ENCODE data around the gene GSDME.

The GSDME gene

GRCh38 chr7:24764972-24765744 lies 7.9 kb upstream of the GSDME start:
- DNase-seq (ENCODE audit: low spot score) = no peak
- in situ Hi-C loops (cut with MboI; ENCODE audit: low pct_unique_long_range_greater_than_20kb, low sequenced_read_pairs, unreplicated experiment) = no loop called here
- TF ChIP-seq, protein P1, sequence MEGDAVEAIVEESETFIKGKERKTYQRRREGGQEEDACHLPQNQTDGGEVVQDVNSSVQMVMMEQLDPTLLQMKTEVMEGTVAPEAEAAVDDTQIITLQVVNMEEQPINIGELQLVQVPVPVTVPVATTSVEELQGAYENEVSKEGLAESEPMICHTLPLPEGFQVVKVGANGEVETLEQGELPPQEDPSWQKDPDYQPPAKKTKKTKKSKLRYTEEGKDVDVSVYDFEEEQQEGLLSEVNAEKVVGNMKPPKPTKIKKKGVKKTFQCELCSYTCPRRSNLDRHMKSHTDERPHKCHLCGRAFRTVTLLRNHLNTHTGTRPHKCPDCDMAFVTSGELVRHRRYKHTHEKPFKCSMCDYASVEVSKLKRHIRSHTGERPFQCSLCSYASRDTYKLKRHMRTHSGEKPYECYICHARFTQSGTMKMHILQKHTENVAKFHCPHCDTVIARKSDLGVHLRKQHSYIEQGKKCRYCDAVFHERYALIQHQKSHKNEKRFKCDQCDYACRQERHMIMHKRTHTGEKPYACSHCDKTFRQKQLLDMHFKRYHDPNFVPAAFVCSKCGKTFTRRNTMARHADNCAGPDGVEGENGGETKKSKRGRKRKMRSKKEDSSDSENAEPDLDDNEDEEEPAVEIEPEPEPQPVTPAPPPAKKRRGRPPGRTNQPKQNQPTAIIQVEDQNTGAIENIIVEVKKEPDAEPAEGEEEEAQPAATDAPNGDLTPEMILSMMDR (IDR thresholded peaks at IDR 0.05; ENCODE audit: extremely low read depth, insufficient read depth, missing control alignments) = no peak

- in situ Hi-C loops (cut with MboI; ENCODE audit: low pct_unique_long_range_greater_than_20kb, low sequenced_read_pairs, unreplicated experiment) = no loop called here
- no peak for DNase-seq (ENCODE audit: low spot score)
- TF ChIP-seq, protein P1 (IDR thresholded peaks at IDR 0.05; ENCODE audit: extremely low read depth, insufficient read depth, missing control alignments) = no peak
Observed at GRCh38 chr7:24764011-24764410, 6.7 kb upstream of the GSDME start.

- in situ Hi-C loops (cut with MboI; ENCODE audit: low pct_unique_long_range_greater_than_20kb, low sequenced_read_pairs, unreplicated experiment) = no loop called here
- TF ChIP-seq, protein P1 (IDR thresholded peaks at IDR 0.05; ENCODE audit: extremely low read depth, insufficient read depth, missing control alignments) = no peak
- DNase-seq (ENCODE audit: low spot score) = no peak
Observed at GRCh38 chr7:24763303-24763901, 6.1 kb upstream of the GSDME start.

DNA sequence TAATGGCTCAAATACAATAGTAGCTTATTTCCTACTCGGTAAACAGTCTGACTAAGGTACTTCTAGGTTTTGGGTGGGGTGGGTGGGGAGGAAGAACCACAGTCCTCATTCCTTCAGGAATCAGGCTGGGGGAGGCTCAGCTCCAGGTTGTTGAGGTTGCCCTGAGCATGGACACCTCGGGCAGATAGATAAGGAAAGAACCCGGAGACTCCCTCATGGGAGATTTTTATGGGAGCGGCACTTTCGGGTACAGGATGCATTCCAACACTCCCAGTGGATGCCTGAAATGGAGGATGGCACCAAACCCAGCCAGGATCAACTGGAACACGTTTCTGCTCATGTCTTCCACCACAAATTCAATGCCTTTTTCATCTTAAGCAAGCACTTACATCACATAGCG lies 5.5 kb upstream of the GSDME start:
- DNase-seq (ENCODE audit: low spot score) = no peak
- TF ChIP-seq, protein P1 (IDR thresholded peaks at IDR 0.05; ENCODE audit: extremely low read depth, insufficient read depth, missing control alignments) = no peak
- in situ Hi-C loops (cut with MboI; ENCODE audit: low pct_unique_long_range_greater_than_20kb, low sequenced_read_pairs, unreplicated experiment) = no loop called here

- TF ChIP-seq, protein P1 (IDR thresholded peaks at IDR 0.05; ENCODE audit: extremely low read depth, insufficient read depth, missing control alignments) = no peak
- no peak for DNase-seq (ENCODE audit: low spot score)
- in situ Hi-C loops (cut with MboI; ENCODE audit: low pct_unique_long_range_greater_than_20kb, low sequenced_read_pairs, unreplicated experiment) = no loop called here
Observed at GRCh38 chr7:24760968-24761367, 3.7 kb upstream of the GSDME start.

DNA sequence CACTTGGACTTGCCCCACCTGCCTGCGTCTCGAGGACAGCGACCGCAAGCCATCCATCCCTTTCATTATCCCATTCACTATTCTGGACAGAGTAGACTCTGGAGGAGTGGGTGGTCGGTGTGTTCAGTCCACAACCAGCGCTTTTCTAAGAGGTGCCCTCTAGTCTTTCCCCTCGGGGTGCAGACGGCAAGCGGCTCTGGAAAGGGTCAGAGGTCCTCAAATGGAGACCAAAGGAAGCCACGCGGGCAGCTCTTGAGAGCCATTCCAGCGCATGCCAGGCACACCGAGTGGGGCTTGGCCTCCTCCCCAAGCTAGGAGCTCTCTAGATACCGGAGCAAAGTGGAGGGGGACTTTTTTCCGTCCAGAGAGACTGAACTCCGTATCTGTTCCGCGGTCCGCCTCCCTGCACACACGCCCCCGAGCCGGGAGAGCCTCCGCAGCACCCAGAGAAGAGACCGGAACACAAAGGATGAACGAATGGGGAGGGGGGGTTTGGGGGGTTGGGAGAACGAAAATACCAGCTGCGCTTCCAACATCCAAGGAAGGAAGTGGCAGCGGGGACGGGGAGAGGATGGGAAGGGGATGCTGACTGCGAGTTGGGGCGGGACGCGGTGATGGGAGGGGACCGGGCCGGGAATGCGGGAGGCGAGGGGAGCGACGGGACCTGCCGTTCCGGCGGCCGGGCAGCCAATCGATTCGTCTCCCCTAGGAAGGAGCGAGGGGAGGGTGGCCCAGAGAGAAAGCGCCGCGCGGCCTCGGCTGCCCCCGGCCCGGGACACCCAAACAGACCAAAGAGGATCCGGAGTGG lies 515 bp downstream of the GSDME start:
- DNase-seq (ENCODE audit: low spot score) = peak; percentile 60
- in situ Hi-C loops (cut with MboI; ENCODE audit: low pct_unique_long_range_greater_than_20kb, low sequenced_read_pairs, unreplicated experiment) = no loop called here
- TF ChIP-seq, protein P1 (IDR thresholded peaks at IDR 0.05; ENCODE audit: extremely low read depth, insufficient read depth, missing control alignments) = no peak
